DND-41 (cell line): ENCODE measurements around the gene CPLANE1.

Experiments used
- ATAC-seq: fragments of 200-7000 bp; cut with Tn5 transposase; 3 replicates; pipeline ENCODE4 v1.9.1; 2021; ENCODE audit warnings: low read depth; ENCODE audit not compliant: insufficient read depth
- DNase-seq: peaks from one replicate; pipeline ENCODE4 v3.0.0-alpha.2; 2020
- H2AFZ ChIP-seq: 2 replicates; pipeline ENCODE4 v1.6.0; 2012; ENCODE audit warnings: low read depth, low read length
- H3K27ac ChIP-seq: 2 replicates; pipeline ENCODE4 v1.5.1; 2012; ENCODE audit warnings: low read length, inconsistent platforms
- H3K27me3 ChIP-seq: fragments of 200-600 bp; sonication (generic); 2 replicates; pipeline ENCODE4 v1.6.0; 2012; ENCODE audit warnings: low read length, mild to moderate bottlenecking, inconsistent platforms; ENCODE audit not compliant: insufficient read depth, poor library complexity
- H3K36me3 ChIP-seq: 2 replicates; pipeline ENCODE4 v1.5.1; 2012; ENCODE audit warnings: low read length, inconsistent platforms; ENCODE audit not compliant: insufficient read depth
- H3K4me1 ChIP-seq: 2 replicates; pipeline ENCODE4 v1.5.1; 2012; ENCODE audit warnings: mild to moderate bottlenecking, low read length; ENCODE audit not compliant: insufficient read depth
- H3K4me2 ChIP-seq: 2 replicates; pipeline ENCODE4 v1.6.0; 2012; ENCODE audit warnings: mild to moderate bottlenecking, moderate library complexity, low read length, inconsistent platforms; ENCODE audit not compliant: insufficient read depth
- H3K4me3 ChIP-seq, 2 experiments: fragments of 200-600 bp in 1 of 2; shearing (Covaris generic) in 1 of 2; 2 replicates each; pipeline ENCODE4 v1.5.1; 2012 to 2016; ENCODE audit warnings: inconsistent platforms in 2 of 2, low read length in 2 of 2, mild to moderate bottlenecking in 2 of 2, low read depth in 1 of 2, moderate library complexity in 1 of 2
- H3K79me2 ChIP-seq: 2 replicates; pipeline ENCODE4 v1.6.0; 2012; ENCODE audit warnings: low read length, inconsistent platforms; ENCODE audit not compliant: insufficient read depth
- H3K9ac ChIP-seq: 2 replicates; pipeline ENCODE4 v1.6.0; 2012; ENCODE audit warnings: low read depth, mild to moderate bottlenecking, inconsistent platforms, low read length, moderate library complexity
- H3K9me3 ChIP-seq: 2 replicates; pipeline ENCODE4 v1.5.1; 2012; ENCODE audit warnings: low read length, moderate library complexity, mild to moderate bottlenecking, inconsistent platforms; ENCODE audit not compliant: insufficient read depth, severe bottlenecking
- H4K20me1 ChIP-seq: 2 replicates; pipeline ENCODE4 v1.6.0; 2012; ENCODE audit warnings: low read length; ENCODE audit not compliant: insufficient read depth
- CTCF ChIP-seq: IDR thresholded peaks from 2 replicates; pipeline ENCODE4 v1.5.1; 2012; ENCODE audit warnings: borderline replicate concordance, low read length, moderate library complexity, mild to moderate bottlenecking; ENCODE audit not compliant: poor library complexity, severe bottlenecking; ENCODE audit errors: extremely low read depth
- EZH2 ChIP-seq: IDR thresholded peaks from 3 replicates; pipeline ENCODE4 v1.6.1; 2012; ENCODE audit warnings: borderline replicate concordance, low read depth, mild to moderate bottlenecking, moderate library complexity, low read length, inconsistent platforms; ENCODE audit not compliant: severe bottlenecking

The CPLANE1 gene

DNA sequence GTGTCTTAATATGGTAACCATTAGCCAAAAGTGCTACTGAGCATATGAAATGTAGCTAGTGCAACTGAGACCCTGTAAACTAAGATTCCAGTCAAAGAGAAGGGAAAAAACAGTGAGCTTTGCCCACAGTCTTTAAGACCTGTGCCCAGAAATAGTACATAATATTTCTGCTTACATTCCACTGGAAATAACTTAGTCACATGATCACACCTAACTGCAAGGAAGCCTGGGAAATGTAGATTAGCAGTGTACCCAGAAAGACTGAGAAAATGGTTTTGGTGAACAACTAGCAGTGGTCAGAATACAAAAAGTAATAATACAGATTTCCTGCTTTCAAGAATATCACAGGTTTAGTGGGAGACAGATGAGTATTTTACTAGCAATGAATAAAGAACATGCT lies 2.5 kb upstream of the CPLANE1 start:
- DNase-seq (no peak), ATAC-seq (no peak)
- Histone ChIP-seq H2AFZ (no peak overlapping the region), H3K27ac (no peak overlapping the region), H4K20me1 (no peaks in the 10 kb centered on the region), H3K4me1 (peaks cover 28% of the 10 kb centered on the region), H3K9me3 (peaks cover 5% of the 10 kb centered on the region), H3K79me2 (peaks cover 23% of the 10 kb centered on the region), H3K4me2 (no peak overlapping the region), H3K4me3 (no peak overlapping the region), H3K36me3 (peaks cover 5% of the 10 kb centered on the region; the same call in 1 of the 2 replicates), H3K27me3 (no peaks in the 10 kb centered on the region), H3K9ac (no peak overlapping the region)
- TF ChIP-seq EZH2: no peak
- TF ChIP-seq CTCF: no peak

DNA sequence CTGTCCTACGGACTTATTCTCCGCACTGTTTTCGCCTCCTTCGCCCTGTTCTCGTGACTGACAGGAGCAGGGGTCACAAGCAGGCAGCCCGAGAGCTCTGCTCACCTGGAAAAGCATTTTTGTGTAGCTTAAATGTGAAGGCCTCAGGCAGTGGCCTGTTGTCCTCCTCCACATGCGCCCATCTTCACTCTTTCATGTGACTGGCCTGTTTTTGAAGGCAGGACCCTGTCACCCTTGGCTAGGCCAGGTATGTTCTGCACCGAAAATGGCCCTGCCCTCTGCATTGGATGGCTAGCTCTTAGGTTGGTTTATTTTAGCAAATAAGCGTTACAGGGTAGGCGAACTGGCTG lies 614 bp upstream of the CPLANE1 start:
- Histone ChIP-seq H3K27ac (peak overlapping the region; percentile 79), H4K20me1 (no peaks in the 10 kb centered on the region), H3K9ac (peak overlapping the region; percentile 90), H3K9me3 (peaks cover 5% of the 10 kb centered on the region), H3K4me3 (peak overlapping the region; percentile 96 to 99; a peak in 3 of 4 replicates), H3K36me3 (peaks cover 5% of the 10 kb centered on the region; the same call in 1 of the 2 replicates), H3K4me2 (peak overlapping the region; percentile 73), H3K79me2 (peaks cover 35% of the 10 kb centered on the region), H3K27me3 (no peaks in the 10 kb centered on the region), H2AFZ (peak overlapping the region; percentile 90), H3K4me1 (peaks cover 41% of the 10 kb centered on the region)
- TF ChIP-seq CTCF: no peak
- TF ChIP-seq EZH2: no peak
- ATAC-seq (no peak), DNase-seq (no peak)

DNA sequence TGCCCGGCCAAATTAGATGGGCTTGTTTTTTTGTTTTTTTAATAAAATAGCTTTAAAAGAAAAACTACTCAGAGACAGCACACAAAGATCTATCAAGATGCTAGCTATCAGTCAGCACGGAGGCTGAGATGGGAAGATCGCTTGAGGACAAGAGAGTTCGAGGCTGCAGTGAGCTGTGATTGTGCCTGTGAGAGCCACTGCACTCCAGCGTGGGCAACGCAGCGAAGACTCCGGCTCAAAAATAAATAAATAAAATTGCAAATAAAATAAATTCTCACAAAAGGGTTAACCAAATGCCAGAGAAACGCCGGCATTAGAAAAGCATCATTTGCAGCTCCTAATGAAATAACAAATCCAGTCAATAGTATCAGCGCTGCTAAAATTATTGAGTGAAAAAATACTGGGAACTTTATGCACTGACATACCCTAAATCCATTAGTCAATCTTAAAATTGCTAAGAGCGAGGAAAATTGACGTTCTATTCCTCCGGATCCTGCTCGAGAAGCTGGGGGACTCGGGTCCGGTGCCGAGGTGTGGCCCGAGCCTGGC lies 681 bp downstream of the CPLANE1 start:
- Histone ChIP-seq H3K27me3 (no peaks in the 10 kb centered on the region), H3K4me1 (peaks cover 41% of the 10 kb centered on the region), H3K79me2 (peaks cover 40% of the 10 kb centered on the region), H2AFZ (peak overlapping the region; percentile 90), H3K4me3 (peak overlapping the region; percentile 96 to 99), H4K20me1 (no peaks in the 10 kb centered on the region), H3K9ac (peak overlapping the region; percentile 90), H3K36me3 (peaks cover 5% of the 10 kb centered on the region; the same call in 1 of the 2 replicates), H3K4me2 (peak overlapping the region; percentile 73), H3K27ac (peak overlapping the region; percentile 79), H3K9me3 (no peaks in the 10 kb centered on the region)
- ATAC-seq: no peak
- peak; percentile 35 for DNase-seq
- TF ChIP-seq EZH2 (no peak), CTCF (no peak)
